GM12878 (cell line): ENCODE data around the gene CDKN3. TPM values are rescaled to one million over a fixed set of nuclear protein-coding genes. Genes with fewer than 3 reads are reported as not detected.

ENCODE experiments used
- ATAC-seq: fragments of 200-7000 bp; cut with Tn5 transposase; 3 replicates; pipeline ENCODE4 v1.9.1; 2020; ENCODE audit warnings: mild to moderate bottlenecking, moderate library complexity
- BruUV-seq: library from RNA; stranded (reverse); fragments of 400-500 nt; replicated peaks from 2 replicates; lab custom pipeline; 2021; lab: Mats Ljungman, UMichigan
- CTCF ChIA-PET: fragments of 300-600 bp; sonication (Branson Sonifier 250); formaldehyde crosslinking; extraction: SDS; loops from one replicate; lab custom pipeline; 2021; ENCODE audit warnings: inconsistent platforms; lab: Yijun Ruan, JAX
- POLR2A ChIA-PET: fragments of 350-600 bp; formaldehyde crosslinking; extraction: SDS; loops from one replicate; lab custom pipeline; 2021; ENCODE audit warnings: inconsistent platforms; lab: Charles Lee
- RAD21 ChIA-PET: fragments of 300-600 bp; sonication (Branson Sonifier 250); formaldehyde crosslinking; loops from one replicate; lab custom pipeline; 2023; ENCODE audit warnings: antibody characterized with exemption; ENCODE audit not compliant: unreplicated experiment; lab: Charles Lee
- SMC1A ChIA-PET: fragments of 300-600 bp; sonication (Branson Sonifier 250); formaldehyde crosslinking; loops from one replicate; lab custom pipeline; 2023; ENCODE audit not compliant: unreplicated experiment, uncharacterized antibody; lab: Charles Lee
- DNase-seq: peaks from one replicate; pipeline ENCODE4 v3.0.0-alpha.2; 2011; ENCODE audit warnings: low read depth, low spot score
- FAIRE-seq: peaks from 3 replicates; lab custom pipeline; 2011; peaks lifted over from hg19 to GRCh38; lab: Jason Lieb, UNC
- H2AFZ ChIP-seq: 2 replicates; pipeline ENCODE4 v1.6.0; 2011; ENCODE audit warnings: low read depth, low read length, control low read depth; ENCODE audit not compliant: control insufficient read depth
- H3K27ac ChIP-seq: 2 replicates; pipeline ENCODE4 v1.5.1; 2011; ENCODE audit warnings: control low read depth; ENCODE audit not compliant: control insufficient read depth, insufficient read depth
- H3K27me3 ChIP-seq, 2 experiments: replicated peaks in 1 of 2; 2 replicates each; pipeline versions ENCODE4 v1.6.0 to v1.6.1; 2011; ENCODE audit warnings: low read length in 1 of 2; ENCODE audit not compliant: control insufficient read depth in 2 of 2, insufficient read depth in 2 of 2
- H3K36me3 ChIP-seq, 2 experiments: 2 replicates each; pipeline ENCODE4 v1.5.1; 2011; ENCODE audit warnings: low read length in 1 of 2; ENCODE audit not compliant: control insufficient read depth in 2 of 2, insufficient read depth in 2 of 2
- H3K4me1 ChIP-seq: 2 replicates; pipeline ENCODE4 v1.6.1; 2011; ENCODE audit warnings: mild to moderate bottlenecking, low read length, moderate library complexity, mixed read lengths; ENCODE audit not compliant: control insufficient read depth, insufficient read depth
- H3K4me2 ChIP-seq: 2 replicates; pipeline ENCODE4 v1.6.0; 2011; ENCODE audit warnings: control low read depth; ENCODE audit not compliant: control insufficient read depth, insufficient read depth
- H3K4me3 ChIP-seq: fragments of 200-600 bp; sonication (generic); 2 replicates; pipeline ENCODE4 v1.5.1; 2016
- H3K79me2 ChIP-seq: 2 replicates; pipeline ENCODE4 v1.6.0; 2011; ENCODE audit warnings: low read length; ENCODE audit not compliant: control insufficient read depth, insufficient read depth
- H3K9ac ChIP-seq: 2 replicates; pipeline ENCODE4 v1.8.0; 2011; ENCODE audit warnings: low read length, control low read depth, mixed read lengths; ENCODE audit not compliant: control insufficient read depth, insufficient read depth
- H3K9me3 ChIP-seq: replicated peaks from 3 replicates; pipeline ENCODE4 v1.5.1; 2011; ENCODE audit warnings: mild to moderate bottlenecking, low read length; ENCODE audit not compliant: control insufficient read depth, insufficient read depth
- H4K20me1 ChIP-seq: 2 replicates; pipeline ENCODE4 v1.6.0; 2011; ENCODE audit not compliant: control insufficient read depth, insufficient read depth
- CUX1 ChIP-seq: IDR thresholded peaks from 2 replicates; pipeline ENCODE4 v1.6.1; 2012; ENCODE audit warnings: improper control_type of control experiment, low read depth, low read length; ENCODE audit not compliant: insufficient replicate concordance
- RB1 ChIP-seq: fragments of 450-650 bp; formaldehyde crosslinking; IDR thresholded peaks from 2 replicates; pipeline ENCODE4 v1.6.1; 2017; ENCODE audit warnings: mild to moderate bottlenecking, borderline replicate concordance
- WGBS: methylation state at CpG from one replicate; pipeline ENCODE4 v1.1.6; 2016; ENCODE audit warnings: low lambda C conversion rate; ENCODE audit not compliant: insufficient replicate concordance, insufficient coverage; ENCODE audit errors: missing lambda C conversion rate; 5-methylcytosine and 5-hydroxymethylcytosine counted together
- in situ Hi-C: fragments of 300-500 bp; cut with MboI; formaldehyde crosslinking; loops from 9 replicates; pipeline ENCODE4 v1.14.3; 2018; ENCODE audit warnings: mixed read lengths
- intact Hi-C: fragments of 100-400 bp; cut with micrococcal nuclease; formaldehyde crosslinking; loops from one replicate; pipeline ENCODE4 v1.14.2; 2022; ENCODE audit not compliant: unreplicated experiment
- polyA plus RNA-seq, 11 experiments: library from polyadenylated mRNA; depleted of rRNA in 4 of 11; unstranded in 6 of 11; stranded (reverse) in 5 of 11; fragments of >200 nt; fragmentation: Nextera tagmentation in 4 of 11; fragmentation: Illumina TruSeq in 1 of 11; extraction: Ambion mirVana in 4 of 11; extraction: Trizol in 1 of 11; gene quantifications; 1 replicate in 1 of 11; 2 replicates in 10 of 11; pipeline versions ENCODE4 v1.2.1 to v1.2.3, GENCODE V29; 2011 to 2016; ENCODE audit warnings: inconsistent platforms in 2 of 11, missing spikeins in 2 of 11, low read depth in 1 of 11
- total RNA-seq, 4 experiments: library from RNA; depleted of rRNA in 3 of 4; stranded (reverse); fragments of >200 nt in 3 of 4; fragmentation: Illumina TruSeq in 1 of 4; extraction: Trizol in 1 of 4; gene quantifications; 2 replicates each; pipeline versions ENCODE4 v1.2.1 to v1.2.3, GENCODE V29; 2013 to 2021

Gene CDKN3
- total and polyA plus RNA-seq, 10 of the 15 experiments (the other 5 are each of a cell fraction or from before 2014, with no cell fraction given), result 54.9 to 197 (median 111) TPM

- no peak for TF ChIP-seq CUX1
- TF ChIP-seq RB1, result no peak
- TF ChIP-seq, all 136 proteins: peak for 0
- no peak overlapping the region for H2AFZ ChIP-seq
- no peak for FAIRE-seq
- ATAC-seq, result no peak
- no peaks in the 10 kb centered on the region for H3K79me2 ChIP-seq
- ChIA-PET CTCF (interaction anchor here (1.4 kb wide), 1 partner anchor 12 kb away, joined by 5 read pairs; no protein-coding TSS in a partner anchor), RAD21 (no interaction called here), SMC1A (interaction anchor here (1.0 kb wide), 1 partner anchor 419 kb away, joined by 3 read pairs; no protein-coding TSS in a partner anchor), POLR2A (no interaction called here)
- H3K9ac ChIP-seq, result no peak overlapping the region
- H3K9me3 ChIP-seq, result peaks cover 11% of the 10 kb centered on the region; the same call in 2 of the 3 replicates
- intact Hi-C loops (no loop called here), in situ Hi-C loops (no loop called here)
- BruUV-seq, result no TSS peak
- H4K20me1 ChIP-seq, result no peaks in the 10 kb centered on the region
- no peak overlapping the region for H3K4me2 ChIP-seq
- H3K4me3 ChIP-seq, result no peak overlapping the region
- no peak overlapping the region for H3K27ac ChIP-seq
- H3K36me3 ChIP-seq, result no peaks in the 10 kb centered on the region
- WGBS, result 44% methylated on average over 5 of the region's 5 CpGs
- no peaks in the 10 kb centered on the region for H3K27me3 ChIP-seq
- DNase-seq, result no peak
- H3K4me1 ChIP-seq, result no peaks in the 10 kb centered on the region
Observed at GRCh38 chr14:54462048-54462447, 65.2 kb downstream of the CDKN3 start.
